Activated CD8-positive, alpha-beta memory T cell treated with anti-CD3 and anti-CD28 coated beads for 48 hours (primary cell): ENCODE results near the gene LRRTM4.

Experiments
- DNase-seq, 3 experiments: peaks; one replicate each; pipeline ENCODE4 v3.0.0-alpha.2; 2020; ENCODE audit warnings: low read depth in 2 of 3, low spot score in 2 of 3

The LRRTM4 gene

GRCh38 chr2:77521931-77522470 is at the start of gene LRRTM4:
TSS of gene LRRTM4 (minus strand) at chr2:77522376.
- no peak for DNase-seq

GRCh38 chr2:77571545-77571944 is 49.4 kb upstream of the LRRTM4 start:
- no peak for DNase-seq

GRCh38 chr2:77567723-77568122 is 45.5 kb upstream of the LRRTM4 start:
- no peak for DNase-seq

GRCh38 chr2:77566582-77566981 is 44.4 kb upstream of the LRRTM4 start:
- no peak for DNase-seq

- no peak for DNase-seq
Observed at GRCh38 chr2:77566131-77566530, 44.0 kb upstream of the LRRTM4 start.

- no peak for DNase-seq
Observed at GRCh38 chr2:77552956-77553355, 30.8 kb upstream of the LRRTM4 start.

GRCh38 chr2:77538031-77538430 is 15.9 kb upstream of the LRRTM4 start:
- no peak for DNase-seq

- DNase-seq = no peak
Observed at GRCh38 chr2:77522888-77523287, 712 bp upstream of the LRRTM4 start.

- no peak for DNase-seq
Observed at GRCh38 chr2:77521548-77521891, 656 bp downstream of the LRRTM4 start.

- no peak for DNase-seq
Observed at GRCh38 chr2:77520641-77521547, 1.3 kb downstream of the LRRTM4 start.

GRCh38 chr2:77519888-77520506 is 2.2 kb downstream of the LRRTM4 start:
- no peak for DNase-seq

- no peak for DNase-seq
Observed at GRCh38 chr2:77519164-77519887, 2.9 kb downstream of the LRRTM4 start.

GRCh38 chr2:77518311-77518710 is 3.9 kb downstream of the LRRTM4 start:
- DNase-seq = no peak

GRCh38 chr2:77513191-77513590 is 9.0 kb downstream of the LRRTM4 start:
- DNase-seq = no peak

- DNase-seq = no peak
Observed at GRCh38 chr2:77512507-77512906, 9.7 kb downstream of the LRRTM4 start.

- no peak for DNase-seq
Observed at GRCh38 chr2:77508511-77508910, 13.7 kb downstream of the LRRTM4 start.

GRCh38 chr2:77507657-77508056 is 14.5 kb downstream of the LRRTM4 start:
- DNase-seq = no peak

GRCh38 chr2:77488141-77488540 is 34.0 kb downstream of the LRRTM4 start:
- no peak for DNase-seq

GRCh38 chr2:77487074-77487803 is 34.9 kb downstream of the LRRTM4 start:
- DNase-seq = no peak

- no peak for DNase-seq
Observed at GRCh38 chr2:77484026-77484425, 38.1 kb downstream of the LRRTM4 start.

- DNase-seq = no peak
Observed at GRCh38 chr2:77479895-77480294, 42.3 kb downstream of the LRRTM4 start.
